GM18951 (cell line): ENCODE results near the gene OPCML.

Source experiments
- POLR2A ChIP-seq: IDR thresholded peaks from 4 replicates; pipeline ENCODE4 v1.6.1; 2011; ENCODE audit warnings: mild to moderate bottlenecking; ENCODE audit not compliant: insufficient read length, insufficient read depth; ENCODE audit errors: extremely low read depth
- in situ Hi-C: fragments of 300-500 bp; cut with MboI; formaldehyde crosslinking; loops from one replicate; pipeline ENCODE4 v1.12.0; 2022; ENCODE audit warnings: low sequenced_read_pairs, mixed read lengths, inconsistent platforms; ENCODE audit not compliant: unreplicated experiment

The OPCML gene

DNA sequence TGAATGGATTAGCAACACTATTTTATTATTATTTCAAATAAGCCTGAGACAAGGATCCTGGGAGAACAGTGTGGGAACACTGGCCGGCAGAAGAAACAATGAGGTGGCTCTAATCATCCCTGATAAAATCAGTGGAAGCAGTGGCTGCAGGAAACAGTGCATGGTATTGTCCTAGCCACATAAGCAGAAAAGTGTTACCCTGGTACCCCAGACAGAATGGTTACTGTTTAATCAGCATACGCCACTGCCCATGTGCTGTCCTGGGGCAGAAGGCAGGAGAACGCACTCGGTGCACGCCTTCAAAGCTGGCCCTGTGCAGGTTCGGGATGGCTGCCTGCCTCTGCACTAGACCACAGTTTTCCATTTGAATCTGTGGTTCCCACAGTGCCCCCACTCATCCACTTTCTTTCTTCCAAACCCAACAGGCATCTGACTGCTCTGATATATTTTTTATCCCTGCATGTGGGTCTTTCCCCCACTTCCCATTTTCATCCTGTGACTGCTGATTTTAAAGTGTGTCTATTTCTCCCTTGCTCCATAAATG is 25.7 kb downstream of the OPCML start:
- in situ Hi-C loops = no loop called here
- TF ChIP-seq POLR2A = no peak

GRCh38 chr11:133506023-133506422 is 26.3 kb downstream of the OPCML start:
- no peak for TF ChIP-seq POLR2A
- in situ Hi-C loops = no loop called here

GRCh38 chr11:133504906-133505305 is 27.4 kb downstream of the OPCML start:
- in situ Hi-C loops = no loop called here
- no peak for TF ChIP-seq POLR2A

GRCh38 chr11:133503776-133504175 is 28.5 kb downstream of the OPCML start:
- TF ChIP-seq POLR2A = no peak
- in situ Hi-C loops = no loop called here

DNA sequence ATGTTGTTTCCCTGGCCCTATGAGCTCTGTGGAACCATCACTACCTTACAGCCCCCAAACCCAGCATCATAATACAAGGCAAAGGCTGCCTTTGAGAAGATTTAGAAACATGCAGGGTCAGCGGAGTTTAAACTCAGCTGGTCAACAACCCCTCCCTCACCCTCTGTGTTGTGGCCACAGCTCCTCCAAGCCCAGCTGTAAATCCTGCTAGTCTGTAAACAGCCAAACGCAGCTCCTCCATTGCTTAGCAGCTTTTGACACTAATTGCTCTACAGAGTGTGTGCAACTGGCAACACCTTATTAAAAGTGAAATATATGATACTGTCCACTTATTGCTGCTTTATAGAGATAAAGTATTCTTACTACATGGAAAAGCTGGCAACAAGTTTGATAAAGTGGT is 29.1 kb downstream of the OPCML start:
- in situ Hi-C loops = no loop called here
- no peak for TF ChIP-seq POLR2A

DNA sequence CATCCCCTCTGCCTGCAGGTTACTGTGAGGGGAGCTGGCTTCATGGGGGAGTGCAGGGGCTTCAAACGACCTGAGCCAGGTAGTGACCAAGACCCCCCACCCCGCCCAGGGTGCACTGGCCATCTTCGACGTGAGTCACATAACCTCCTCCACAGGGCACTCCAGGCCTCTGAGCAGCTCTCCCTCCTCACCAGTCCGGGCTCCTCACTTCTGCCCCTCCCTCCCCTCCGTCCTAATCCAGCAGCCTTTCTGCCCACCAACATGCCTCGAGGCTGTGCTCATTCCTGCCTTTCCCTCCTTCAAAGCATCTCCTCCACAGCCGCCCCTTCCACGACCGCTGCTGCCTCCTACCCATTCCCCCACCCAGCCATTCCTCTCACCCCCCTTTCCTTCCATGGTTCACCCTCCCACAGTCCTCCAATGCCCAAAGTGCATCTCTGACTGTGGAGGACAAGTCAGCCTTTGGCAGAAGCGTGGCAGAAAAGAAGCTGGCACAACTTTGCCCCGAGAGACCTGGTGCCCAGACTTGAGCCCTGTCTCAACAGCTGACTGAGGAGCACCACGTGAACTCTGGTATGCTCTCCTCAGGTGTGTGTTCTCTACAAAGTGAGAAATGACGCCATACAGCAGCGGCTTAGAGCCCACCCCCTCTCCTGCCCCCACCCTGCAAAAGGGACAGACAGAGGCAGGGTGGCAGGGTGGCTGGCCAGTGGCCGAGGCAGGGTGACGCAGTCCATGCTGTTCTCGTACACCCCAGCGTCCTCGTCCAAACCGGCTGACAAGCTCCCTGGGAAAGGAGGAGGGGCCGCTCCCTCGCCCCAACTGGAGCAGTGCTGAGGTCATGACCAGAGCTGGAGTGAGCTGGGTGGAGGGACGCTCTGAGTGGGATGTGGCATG is 30.4 kb downstream of the OPCML start:
- in situ Hi-C loops = no loop called here
- no peak for TF ChIP-seq POLR2A

- in situ Hi-C loops = no loop called here
- TF ChIP-seq POLR2A = no peak
Observed at GRCh38 chr11:133500936-133501335, 31.4 kb downstream of the OPCML start.

DNA sequence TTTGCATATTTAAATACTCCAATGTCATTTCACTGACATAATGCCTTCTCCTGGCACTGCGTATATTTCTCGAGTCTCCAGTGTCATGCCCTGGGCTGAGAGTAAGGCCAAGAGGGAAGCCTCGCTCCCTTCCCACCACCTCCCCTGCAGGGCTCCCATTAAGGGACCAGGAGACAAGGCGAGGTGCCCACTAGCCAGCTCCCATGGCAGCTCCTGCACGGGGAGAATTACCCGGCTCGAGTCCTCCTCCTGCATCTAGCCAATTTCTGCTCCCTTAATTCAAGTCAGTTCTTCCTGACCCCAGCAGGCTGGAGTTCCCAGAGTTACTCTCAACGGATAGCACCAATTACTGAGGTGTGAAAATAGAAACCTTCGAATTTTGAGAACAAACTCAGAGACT is 31.9 kb downstream of the OPCML start:
- TF ChIP-seq POLR2A = no peak
- in situ Hi-C loops = no loop called here

GRCh38 chr11:133498969-133499368 is 33.3 kb downstream of the OPCML start:
- in situ Hi-C loops = no loop called here
- TF ChIP-seq POLR2A = no peak

GRCh38 chr11:133497477-133498140 is 34.7 kb downstream of the OPCML start:
- in situ Hi-C loops = no loop called here
- no peak for TF ChIP-seq POLR2A

DNA sequence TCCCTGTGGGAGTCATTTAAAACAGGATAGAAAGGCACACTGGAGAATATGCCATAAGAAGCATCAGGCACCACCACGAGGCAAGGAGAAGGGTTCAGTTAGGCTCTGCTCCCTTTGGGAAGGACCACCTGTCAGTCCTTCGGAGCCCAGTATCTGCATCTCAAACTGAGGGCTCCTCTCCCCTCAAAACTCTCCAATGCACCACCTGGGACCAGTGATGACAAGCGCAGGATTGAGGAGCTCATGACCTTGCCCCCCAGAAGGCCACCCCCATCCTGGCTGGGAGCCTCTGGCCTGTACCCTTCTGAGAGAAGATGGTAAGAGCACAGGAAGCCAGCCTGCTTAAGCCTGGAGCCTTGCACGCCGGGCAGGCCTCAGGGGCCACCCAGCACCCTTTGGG is 39.4 kb downstream of the OPCML start:
- in situ Hi-C loops = no loop called here
- no peak for TF ChIP-seq POLR2A

DNA sequence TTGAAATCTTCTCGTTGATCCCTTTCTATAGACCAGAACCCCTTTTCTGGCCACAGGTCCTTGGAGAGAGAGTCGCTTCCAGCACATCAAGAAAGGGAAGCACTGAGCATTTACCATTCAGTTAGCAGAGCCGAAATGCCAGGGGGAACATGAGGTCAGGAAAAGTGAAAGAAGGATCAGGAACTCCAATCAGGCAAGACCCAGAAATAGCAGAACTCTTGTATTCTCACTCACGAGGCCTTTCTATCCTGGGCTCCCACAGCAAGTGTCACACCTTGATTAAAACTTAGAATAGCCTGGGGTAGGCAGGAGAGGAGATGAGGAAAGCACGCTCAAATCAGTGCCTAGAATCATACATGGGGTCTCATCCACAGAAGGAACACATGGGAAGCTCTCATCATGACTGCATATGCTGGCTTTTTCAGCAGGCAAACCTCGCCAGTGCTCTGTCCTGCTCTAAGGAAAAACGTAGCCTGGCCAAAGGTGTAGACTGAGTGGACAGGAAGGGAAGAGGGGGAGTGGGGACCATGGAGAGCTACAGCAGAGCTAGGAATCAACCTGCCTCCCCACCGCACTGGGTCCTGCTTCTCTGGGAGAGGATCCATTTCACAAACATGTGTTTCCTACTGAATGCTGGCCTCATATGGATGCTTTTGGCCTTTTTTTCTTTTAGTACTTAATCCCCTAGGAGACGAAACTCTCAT is 40.5 kb downstream of the OPCML start:
- no peak for TF ChIP-seq POLR2A
- in situ Hi-C loops = no loop called here

- TF ChIP-seq POLR2A = no peak
- in situ Hi-C loops = no loop called here
Observed at GRCh38 chr11:133480722-133481121, 51.6 kb downstream of the OPCML start.
